GM18508 (cell line): Measurements from ENCODE around the gene PAX9.
"Not testable (repeated sequence)": the region's sequence is repeated elsewhere in the genome, so short reads cannot be mapped to it uniquely, and the experiment has no call there.

Source experiments
- ATAC-seq: cut with Tn5 transposase; IDR thresholded peaks from one replicate; pipeline ENCODE4 v1.9.1; 2021; ENCODE audit warnings: moderate number of reproducible peaks; ENCODE audit not compliant: insufficient read depth, unreplicated experiment

Gene PAX9

DNA sequence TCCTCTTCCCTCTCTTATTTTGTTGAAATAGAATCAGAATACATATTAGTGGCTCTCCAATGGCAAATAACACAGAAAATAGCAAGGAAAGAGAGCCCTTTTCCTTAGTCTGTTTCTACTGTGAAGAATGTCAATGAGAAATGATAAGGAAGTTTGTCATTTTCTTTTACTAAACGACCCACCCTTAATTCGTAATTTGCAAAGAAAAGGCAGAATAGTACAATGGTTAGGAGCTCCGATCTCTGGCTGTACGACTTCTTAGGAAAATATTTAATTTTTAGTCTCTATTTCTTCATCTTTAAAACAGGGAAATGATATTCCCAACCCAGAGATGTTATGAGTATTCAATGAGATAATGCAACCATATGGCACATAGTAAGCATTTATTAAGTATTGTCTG, 6.0 kb downstream of the PAX9 start:
- no peak for ATAC-seq

DNA sequence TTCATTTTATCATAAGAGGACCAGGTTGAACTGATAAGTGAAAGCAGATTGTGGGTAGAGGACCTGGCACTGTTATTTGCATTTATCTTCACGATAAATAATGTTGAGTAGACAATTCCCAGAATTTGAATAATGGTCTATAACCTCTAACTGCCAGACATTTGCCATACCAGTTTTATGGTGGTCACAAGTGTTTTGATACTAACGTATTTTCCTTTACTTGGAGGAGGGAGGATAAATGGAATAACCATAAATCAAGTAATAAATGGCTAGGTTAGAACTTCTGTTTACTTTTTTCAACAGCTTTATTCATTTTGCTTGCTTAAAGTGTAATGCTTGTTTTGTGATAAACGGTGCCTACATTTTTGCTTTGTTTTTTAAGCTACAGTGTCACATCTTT, 9.5 kb downstream of the PAX9 start:
- ATAC-seq = no peak

DNA sequence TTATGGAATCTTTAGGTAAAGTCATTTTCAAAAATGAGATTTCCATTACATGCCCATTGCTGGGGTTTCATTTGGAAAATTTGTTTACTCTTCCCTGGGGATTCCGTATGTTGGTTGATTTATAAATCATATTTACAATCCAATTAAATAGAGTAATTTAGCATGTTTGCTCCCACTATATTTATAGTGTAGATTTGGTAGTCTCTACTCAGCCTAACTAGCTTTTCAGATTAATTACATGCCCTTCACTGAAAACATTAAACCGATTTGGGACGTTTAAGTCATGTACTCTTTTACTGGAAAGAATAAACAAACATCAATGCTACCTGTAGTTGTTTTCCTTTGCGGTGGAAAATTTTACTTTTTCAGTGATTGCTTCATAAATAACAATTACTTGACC, 10.4 kb downstream of the PAX9 start:
- no peak for ATAC-seq

- ATAC-seq = no peak
These were observed 13.0 kb downstream of the PAX9 start for GRCh38 chr14:36674659-36675058.

- no peak for ATAC-seq
These were observed 13.9 kb downstream of the PAX9 start for GRCh38 chr14:36675581-36675980.

GRCh38 chr14:36676236-36676635, 14.6 kb downstream of the PAX9 start:
- no peak for ATAC-seq

- no peak for ATAC-seq
These were observed 20.7 kb downstream of the PAX9 start for GRCh38 chr14:36682338-36682737.

GRCh38 chr14:36683083-36683724, 21.5 kb downstream of the PAX9 start:
- no peak for ATAC-seq

GRCh38 chr14:36684946-36685345, 23.3 kb downstream of the PAX9 start:
- ATAC-seq = no peak

GRCh38 chr14:36690311-36691040, 28.8 kb downstream of the PAX9 start:
- ATAC-seq = no peak

DNA sequence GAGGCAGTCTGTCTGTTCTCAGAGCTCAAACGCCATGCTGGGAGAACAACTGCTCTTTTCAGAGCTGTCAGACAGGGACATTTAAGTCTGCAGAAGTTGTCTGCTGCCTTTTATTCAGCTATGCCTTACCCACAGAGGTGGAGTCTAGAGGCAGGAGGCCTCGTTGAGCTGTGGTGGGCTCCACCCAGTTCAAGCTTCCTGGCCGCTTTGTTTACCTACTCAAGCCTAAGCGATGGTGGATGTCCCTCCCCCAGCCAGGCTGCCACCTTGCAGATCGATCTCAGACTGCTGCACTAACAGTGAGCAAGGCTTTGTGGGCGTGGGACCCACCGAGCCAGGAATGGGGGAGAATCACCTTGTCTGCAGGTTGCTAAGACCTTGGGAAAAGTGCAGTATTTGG, 37.8 kb downstream of the PAX9 start:
- not testable (repeated sequence) for ATAC-seq

GRCh38 chr14:36700651-36701050, 39.0 kb downstream of the PAX9 start:
- ATAC-seq = no peak

- ATAC-seq = no peak
These were observed 39.5 kb downstream of the PAX9 start for GRCh38 chr14:36701132-36701531.

DNA sequence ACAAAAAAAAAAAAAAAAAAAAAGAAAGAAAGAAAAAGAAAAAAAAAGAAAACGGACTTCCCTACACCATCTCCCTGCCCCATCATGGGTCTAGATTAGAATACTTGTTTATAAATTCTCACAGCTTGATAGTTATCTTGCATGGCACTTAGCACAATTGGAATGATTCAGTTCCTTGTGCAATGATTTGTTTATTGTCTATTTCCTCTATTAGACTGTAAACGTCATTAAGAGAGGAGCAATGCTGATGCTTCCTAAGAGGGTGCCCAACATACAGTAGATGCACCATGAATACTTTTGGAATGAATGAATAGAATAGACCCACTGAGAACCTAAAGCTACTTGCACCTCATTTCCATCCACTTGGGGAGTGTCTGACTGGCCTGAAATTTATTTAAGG, 40.8 kb downstream of the PAX9 start:
- no peak for ATAC-seq

DNA sequence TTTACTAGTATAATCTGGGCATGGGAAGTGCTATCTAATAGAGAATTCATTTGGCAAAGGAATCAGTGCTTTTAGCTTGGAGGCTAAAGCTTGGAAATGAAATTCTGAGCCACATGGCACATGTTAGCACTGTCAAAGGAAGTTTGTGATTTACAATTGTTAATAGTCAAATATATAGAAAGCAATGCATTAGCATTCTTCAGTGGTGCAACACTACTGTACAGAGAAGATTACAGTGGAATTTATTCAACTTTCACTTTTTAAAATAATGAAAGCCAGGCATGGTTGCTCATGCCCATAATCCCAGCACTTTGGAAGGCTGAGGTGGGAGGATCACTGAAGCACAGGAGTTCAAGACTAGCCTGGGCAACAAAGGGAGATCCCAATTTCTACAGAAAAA, 45.9 kb downstream of the PAX9 start:
- ATAC-seq = no peak

- ATAC-seq = no peak
These were observed 52.5 kb downstream of the PAX9 start for GRCh38 chr14:36713960-36714703.

GRCh38 chr14:36716614-36717184, 55.0 kb downstream of the PAX9 start:
- no peak for ATAC-seq

GRCh38 chr14:36717363-36717762, 55.7 kb downstream of the PAX9 start:
- ATAC-seq = no peak

GRCh38 chr14:36718216-36718615, 56.6 kb downstream of the PAX9 start:
- ATAC-seq = no peak

GRCh38 chr14:36719823-36720222, 58.2 kb downstream of the PAX9 start:
- ATAC-seq = no peak

- ATAC-seq = no peak
These were observed 59.0 kb downstream of the PAX9 start for GRCh38 chr14:36720657-36721056.
